GM23338 (cell line): ENCODE measurements around the gene ALG9.

Experiments
- CREB1 ChIP-seq: fragments of 250-450 bp; sonication (Bioruptor Pico); IDR thresholded peaks from 2 replicates; pipeline ENCODE4 v1.5.0; 2020; ENCODE audit warnings: low read depth, mild to moderate bottlenecking, moderate library complexity
- CTCF ChIP-seq, 2 experiments: fragments of 200-600 bp in 1 of 2; sonication (generic) in 1 of 2; conservative IDR thresholded peaks; 2 replicates each; pipeline versions ENCODE4 v1.5.1 to v1.6.1; 2016 to 2017; ENCODE audit warnings: antibody characterized with exemption in 2 of 2, low read depth in 2 of 2, mild to moderate bottlenecking in 2 of 2, moderate library complexity in 1 of 2
- JUNB ChIP-seq: IDR thresholded peaks from one replicate; pipeline ENCODE4 v1.6.1; 2016; ENCODE audit warnings: antibody characterized with exemption; ENCODE audit not compliant: unreplicated experiment
- POLR2AphosphoS5 ChIP-seq: IDR thresholded peaks from 2 replicates; pipeline ENCODE4 v1.6.1; 2016; ENCODE audit warnings: antibody characterized with exemption, low read depth

GRCh38 chr11:111759778-111760407, 111.5 kb downstream of the ALG9 start:
- TF ChIP-seq POLR2AphosphoS5 = no peak
- no peak for TF ChIP-seq CTCF (conservative IDR thresholded peaks at IDR 0.05; ENCODE audit: low read depth in 2 of 2)
- TF ChIP-seq JUNB = no peak
- TF ChIP-seq CREB1 (CRISPR knock-in tag) = no peak
